ENCODE data around the gene PHC3.

The PHC3 gene

DNA sequence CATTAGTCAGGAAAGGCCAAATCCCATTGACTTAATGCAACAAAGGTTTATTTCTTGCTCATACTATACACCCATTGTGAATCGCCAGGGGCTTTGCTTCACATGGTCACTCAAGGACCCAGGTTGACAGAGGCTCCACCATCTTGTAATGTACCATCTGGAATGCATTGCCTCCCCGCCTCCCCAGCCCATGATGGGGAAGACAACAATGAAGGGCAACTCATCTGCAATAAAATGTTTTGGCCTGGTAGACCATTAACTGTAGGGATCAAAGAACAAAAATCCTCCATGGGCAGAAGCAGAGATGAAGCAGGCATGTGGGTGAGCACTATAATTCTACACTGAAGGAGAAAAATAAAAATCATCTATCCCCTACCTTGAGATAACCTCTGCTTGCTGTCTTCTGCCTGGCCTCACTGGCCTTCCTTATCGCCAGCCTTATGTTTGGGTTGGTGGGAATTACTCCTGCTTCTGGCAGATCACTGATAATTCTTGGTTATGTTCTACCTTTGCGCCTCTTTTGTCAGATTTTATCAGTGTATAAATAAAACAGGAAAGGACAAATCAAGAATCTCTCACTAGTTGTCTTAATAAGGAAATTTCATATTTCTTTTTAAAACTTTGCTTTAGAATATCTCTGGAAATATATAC lies 106.0 kb downstream of the PHC3 start:
- no peak for DNase-seq

DNA sequence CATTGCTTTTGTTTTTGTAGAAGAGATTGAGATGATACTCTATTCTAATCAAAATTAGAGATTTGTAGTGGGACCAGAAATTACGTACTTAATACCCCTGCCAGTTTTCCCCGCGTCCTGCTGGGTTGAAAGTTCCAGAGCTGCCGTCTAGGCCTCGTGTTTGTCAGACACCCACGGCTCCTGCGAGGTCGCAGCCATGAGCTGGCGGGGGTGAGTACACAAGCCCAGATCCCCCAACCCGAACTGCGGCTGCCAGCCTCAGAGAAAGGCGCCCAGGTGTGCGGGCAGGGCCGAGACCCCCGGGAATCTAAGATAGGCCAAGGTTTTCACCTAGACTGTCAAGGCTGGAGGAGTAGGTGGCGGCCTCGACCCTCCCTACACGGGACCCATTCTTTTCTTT lies 117.4 kb downstream of the PHC3 start:
- DNase-seq, result no peak

DNA sequence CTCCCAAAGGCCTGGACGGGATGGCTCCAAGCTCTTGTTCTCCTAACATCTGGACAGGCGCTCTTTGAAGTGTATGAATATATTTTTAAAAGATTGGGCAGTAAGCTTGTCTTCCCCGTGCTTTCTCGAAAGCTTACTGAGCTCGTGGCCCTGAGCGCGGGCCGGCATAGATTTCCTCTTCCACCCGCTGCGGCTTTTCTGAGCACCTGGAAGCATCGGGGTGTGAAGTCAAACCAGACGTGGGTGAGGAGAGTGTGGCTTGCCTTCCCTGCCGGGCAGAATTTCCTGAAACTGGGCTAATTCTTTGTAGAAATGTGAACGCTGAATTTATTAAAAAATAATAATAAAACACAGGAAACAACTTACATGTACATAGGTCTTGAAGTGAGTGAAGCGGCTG lies 117.8 kb downstream of the PHC3 start:
- DNase-seq, result no peak

DNA sequence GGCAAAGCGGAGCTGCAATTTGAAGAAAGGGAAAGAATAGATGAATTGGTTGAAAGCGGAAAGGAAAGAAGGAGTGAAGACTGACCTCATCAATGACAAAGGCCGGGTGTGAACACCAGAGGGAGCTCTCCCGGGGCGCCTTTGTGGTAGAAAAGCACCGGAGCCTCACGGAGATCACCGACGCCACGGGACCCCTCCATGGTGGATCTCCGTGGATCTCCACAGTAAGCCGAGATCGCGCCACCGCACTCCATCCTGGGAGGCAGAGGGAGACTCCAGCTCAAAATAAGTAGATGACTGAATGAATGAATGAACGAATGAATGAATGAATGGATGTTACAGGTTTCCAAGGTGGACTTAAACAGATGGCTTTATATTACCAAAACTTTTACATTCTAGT lies 118.8 kb downstream of the PHC3 start:
- no peak for DNase-seq

DNA sequence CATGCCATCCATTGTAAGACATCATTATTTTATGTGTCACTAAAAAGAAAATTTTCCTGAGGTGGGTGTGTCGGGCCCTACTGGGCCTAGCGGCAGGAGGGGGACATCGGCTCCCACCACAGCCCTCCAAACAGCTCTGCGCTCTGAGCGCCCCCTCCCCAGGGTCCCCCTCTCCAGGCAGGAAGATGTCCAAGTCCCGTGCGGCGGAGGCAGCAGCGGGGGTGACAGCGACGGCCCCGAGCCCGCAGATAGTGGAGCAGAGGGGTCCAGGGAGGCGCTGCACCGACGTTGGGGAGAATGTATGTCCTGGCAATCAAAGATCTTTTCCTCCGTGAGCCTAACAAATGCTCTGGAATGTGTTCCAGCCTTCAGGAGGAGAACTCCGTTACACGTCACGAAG lies 119.5 kb downstream of the PHC3 start:
- DNase-seq, result no peak

DNA sequence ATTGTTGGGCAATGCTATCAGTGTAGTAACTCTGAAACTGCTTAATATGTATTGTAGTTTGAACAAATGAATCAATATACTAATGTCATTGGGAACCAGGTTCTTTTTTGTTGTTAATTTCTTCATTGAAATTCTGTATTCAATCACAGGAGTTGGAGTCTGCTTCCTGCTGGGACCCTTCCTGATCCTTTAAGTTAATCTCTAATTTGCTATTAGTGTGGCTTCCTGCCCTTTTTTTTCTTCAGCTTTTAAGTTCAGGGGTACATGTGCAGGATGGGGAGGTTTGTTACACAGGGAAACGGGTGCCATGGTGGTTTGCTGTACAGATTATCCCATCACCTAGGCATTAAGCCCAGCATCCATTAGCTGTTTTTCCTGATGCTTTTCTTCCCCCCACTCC lies 122.1 kb downstream of the PHC3 start:
- DNase-seq, result no peak

DNA sequence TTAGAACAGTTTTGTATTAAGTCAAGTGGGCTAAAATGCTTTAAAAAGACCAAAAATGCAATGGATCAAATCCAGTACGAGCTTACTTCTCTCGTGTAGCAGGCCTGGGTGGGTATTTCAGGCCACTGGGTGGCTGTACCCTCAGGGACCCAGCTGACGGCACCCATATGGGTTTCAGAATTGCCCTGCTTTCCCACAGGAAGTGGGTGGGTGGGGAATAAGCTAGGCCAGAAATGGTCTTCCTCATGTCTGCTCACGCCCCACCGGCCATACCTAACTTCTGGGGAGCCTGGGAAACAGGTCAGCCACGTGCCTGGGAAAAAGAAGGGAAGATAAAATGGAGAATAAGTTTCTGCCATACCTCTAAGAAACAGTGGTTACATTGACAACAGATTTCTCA lies 123.4 kb downstream of the PHC3 start:
- no peak for DNase-seq

DNA sequence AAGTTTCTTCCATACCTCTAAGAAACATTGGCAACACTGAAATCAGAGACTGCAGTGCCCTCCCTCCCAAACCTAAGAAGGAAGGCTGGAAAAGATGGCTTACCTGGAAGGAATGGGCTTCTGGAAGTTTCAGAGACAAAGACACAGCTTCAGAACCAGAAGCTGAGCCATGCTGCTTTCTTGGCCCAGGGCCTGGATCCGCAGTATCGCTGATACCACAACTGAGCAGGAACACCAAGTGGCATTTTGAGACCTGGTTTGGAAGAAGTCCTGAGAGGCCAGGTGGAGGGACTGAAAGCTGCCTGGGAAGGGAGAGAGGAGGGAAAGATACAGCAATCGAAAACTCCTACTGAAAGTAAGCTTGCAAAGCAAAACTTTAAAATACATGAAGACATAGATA lies 124.0 kb downstream of the PHC3 start:
- DNase-seq, result no peak

DNA sequence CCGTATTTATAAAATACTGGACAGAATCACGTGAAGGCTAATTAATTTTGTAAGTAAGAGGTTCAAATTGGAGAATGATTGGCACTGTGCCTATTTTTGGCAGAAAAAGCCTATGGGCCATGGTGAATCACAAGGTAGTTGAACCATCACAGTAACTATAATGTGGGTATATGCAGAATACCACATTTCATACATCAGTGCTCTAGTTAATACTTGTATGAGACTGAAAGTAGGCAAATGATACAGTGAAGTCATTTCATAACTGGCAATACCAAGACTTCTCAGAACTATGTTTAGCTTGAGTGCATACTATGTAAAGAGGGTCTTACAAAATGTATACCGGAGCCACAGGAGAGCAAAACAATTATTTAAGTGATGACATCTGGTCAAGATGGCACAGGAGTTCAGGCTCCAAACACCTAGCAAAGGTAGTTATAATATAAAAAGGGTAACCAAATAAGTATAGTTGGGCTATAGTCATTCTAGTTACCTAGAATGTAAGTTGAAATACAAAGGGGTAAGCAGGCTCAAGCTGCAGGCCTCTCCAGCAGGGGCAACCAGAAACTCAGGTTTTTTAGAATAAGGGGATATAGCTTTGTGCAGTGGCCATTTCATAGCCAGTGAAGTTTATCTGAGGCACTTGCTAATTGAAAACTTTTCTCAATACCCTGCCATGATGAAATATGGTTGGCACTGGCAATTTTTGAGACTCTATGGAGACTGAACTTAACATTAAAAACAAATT lies 124.7 kb downstream of the PHC3 start:
- DNase-seq, result no peak

DNA sequence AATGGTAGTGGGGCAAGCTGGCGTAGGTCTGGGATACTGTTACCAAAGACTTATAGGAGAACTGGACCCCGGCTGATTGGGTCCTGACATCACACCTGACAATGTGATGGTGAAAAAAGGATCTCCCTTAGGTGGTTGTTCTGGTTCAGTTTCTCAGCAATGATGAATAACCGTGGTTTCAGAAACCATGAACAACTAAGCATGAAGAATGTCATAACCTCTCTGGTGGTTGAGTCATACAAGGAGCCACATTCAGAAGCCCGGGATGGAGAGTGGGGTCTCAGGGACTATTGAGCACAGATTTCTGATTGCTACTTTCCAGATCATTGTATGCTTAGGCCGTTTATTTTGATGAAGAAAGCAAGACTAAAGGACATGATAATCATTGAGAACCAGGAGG lies 126.3 kb downstream of the PHC3 start:
- no peak for DNase-seq

DNA sequence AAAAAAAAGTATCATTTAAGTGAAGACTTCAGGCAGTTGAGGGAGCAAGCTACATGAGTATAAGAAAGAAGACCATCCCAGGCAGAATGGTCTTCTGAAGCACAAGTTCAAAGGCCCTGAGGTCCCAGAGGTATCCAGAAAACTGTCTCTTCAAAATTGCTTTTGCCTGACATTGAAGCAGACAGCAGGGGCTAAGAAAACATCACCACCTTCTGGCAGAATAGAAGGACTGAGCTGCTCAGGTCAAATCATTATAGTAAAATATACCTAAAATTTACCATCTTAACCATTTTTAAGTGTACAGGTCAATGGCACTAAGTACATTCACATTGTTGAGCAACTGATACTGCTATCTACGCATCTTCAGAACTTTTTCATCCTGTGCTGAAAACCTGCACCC lies 127.3 kb downstream of the PHC3 start:
- peak; percentile 31 for DNase-seq

DNA sequence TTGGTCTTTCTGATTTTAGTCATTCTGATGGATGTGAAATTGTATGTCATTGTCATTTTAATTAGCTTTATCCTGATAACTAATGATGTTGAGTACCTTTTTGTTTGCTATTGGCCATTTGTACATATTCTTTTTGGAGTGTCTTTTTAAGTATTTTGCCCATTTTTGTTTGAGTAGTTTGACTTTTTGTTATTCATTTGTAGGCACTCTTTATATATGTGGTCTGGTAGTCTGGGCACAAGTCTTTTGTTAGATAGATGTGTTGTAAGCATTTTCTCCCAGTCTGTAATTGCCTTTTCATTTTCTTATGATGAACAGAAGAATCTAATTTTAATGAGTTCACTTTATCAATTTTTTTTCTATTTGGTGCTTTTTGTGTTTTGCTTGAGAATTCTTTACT lies 129.1 kb downstream of the PHC3 start:
- DNase-seq, result no peak

DNA sequence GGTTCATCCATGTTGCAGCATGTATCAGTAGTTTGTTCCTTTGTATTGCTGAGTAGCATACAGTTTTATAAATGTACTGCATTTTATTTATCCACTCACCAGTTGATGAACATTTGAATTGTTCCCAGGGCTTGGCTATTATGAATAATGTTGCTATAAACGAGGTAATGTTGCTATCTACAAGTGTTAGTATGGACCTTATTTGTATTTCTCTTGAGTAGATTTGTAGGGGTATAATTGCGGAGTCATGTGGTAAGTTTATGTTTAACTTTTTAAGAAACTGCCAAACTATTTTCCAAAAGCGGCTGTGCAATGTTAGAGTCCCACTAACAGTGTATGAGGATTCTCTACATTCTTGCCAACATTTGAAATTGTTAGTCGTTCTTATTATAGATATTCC lies 130.8 kb downstream of the PHC3 start:
- DNase-seq, result no peak

DNA sequence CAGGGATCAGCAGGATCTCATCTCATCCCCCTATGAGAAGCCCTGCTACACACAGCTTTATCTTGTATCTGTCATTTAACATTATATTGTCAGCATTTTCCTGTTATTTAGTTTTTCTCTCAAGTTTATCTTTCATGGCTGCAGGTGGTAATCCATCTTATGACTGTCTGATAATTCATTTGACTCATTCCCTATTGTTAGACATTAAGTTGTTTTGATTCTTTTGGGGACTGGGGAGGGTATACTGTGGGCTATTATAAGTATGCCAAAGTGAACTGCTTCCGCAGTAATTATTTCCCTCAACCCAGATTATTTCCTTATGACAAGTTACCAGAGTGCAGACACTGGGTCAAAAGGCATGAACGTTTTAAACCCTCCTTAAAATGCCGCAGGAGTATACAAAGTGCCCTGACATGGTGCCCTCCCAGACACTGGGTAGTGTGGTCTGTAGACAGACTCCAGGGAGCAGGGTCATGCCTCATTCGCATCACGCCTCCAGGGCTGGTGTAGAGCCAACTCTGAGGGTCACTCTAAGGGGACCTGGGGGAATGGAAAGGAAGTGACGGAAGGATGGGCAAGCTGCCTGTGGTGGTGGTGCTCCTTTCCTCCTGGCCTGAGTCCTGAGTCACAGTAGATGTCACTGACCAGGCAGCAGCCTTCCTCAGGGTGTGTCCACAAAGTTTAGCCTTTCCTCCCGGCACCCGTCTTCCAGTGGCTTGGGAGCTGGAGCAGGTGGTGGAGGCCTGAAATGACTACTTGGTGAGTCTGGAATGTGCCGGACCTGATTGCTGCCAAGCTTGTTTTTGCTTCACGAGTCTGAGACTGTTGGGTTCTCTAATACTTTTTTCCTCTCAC lies 132.2 kb downstream of the PHC3 start:
- DNase-seq, result no peak

DNA sequence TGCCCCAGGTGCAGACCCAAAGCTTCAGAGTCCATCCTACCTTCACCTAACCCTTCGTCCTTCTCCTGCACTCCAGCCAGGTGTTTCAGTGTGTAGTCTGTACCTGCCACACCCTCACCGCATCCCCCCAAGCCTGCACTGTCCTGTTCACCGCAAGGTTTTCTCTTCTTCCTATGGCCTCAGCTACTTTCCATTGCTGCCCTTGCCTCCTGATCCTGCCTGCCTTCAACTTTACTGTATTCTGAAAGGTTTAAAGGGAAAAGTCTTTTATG lies 134.5 kb downstream of the PHC3 start:
- DNase-seq, result no peak

DNA sequence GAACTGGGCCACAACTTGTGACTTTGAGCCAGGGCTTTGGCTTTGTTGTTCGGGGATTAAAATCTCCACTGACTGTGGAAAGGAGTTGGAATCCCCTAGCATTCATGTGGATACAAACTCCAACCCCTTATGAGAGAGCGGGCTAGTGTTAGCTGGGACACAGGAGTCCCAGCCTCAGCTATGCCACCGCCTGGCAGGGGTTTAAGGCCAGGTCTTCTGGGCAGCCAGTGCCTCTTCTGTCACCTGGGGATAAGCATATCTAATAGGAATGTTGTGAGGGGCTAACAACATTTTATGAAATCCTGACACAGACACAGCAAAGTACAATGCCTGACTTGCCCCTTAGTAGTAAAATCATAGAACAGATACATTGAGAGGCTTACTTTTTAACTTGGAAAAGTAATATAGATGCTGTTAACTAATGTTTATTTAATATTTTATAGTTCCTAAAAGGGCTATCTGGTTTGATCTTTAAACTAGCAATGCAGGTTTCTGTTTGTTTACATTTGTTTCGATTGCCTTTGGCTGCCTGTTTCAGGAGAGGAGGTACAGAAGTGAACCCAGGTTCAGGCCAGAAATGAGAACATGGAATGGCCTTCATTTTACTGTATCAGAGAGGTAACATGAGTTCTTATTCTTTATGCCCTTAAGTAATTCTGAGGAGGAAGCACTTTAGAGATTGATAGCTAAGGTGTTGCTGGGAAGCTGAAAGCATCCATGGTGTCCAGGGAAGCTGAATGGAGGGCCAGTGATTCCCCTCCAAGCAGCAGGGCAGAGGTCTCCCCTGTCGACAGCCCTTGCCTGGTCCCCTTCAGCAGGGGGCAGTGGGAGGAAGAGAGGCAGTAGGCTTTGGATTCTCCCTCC lies 135.0 kb downstream of the PHC3 start:
- DNase-seq, result no peak

DNA sequence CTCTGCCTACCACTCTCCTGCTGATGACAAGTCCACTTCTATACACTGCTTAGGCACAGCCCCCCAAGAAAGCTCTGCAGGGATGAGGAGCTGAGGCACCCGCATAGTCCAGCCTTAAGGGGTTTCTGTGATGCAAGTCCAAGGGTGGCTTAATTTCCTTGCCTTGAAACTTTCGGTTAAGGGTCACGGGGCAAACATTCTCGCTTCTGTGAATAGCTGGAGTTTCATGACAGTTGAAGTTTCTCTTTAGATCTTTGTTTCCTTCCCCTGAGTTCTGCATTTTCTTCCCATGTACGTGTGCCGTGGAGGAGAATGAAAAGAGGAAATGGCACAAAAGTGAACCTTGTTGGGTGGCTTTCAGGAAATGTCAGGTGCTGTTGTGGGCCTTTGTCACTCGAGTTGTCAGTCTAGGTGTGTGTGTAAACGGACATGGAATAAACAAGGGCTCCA lies 136.7 kb downstream of the PHC3 start:
- DNase-seq, result peak; percentile 10

DNA sequence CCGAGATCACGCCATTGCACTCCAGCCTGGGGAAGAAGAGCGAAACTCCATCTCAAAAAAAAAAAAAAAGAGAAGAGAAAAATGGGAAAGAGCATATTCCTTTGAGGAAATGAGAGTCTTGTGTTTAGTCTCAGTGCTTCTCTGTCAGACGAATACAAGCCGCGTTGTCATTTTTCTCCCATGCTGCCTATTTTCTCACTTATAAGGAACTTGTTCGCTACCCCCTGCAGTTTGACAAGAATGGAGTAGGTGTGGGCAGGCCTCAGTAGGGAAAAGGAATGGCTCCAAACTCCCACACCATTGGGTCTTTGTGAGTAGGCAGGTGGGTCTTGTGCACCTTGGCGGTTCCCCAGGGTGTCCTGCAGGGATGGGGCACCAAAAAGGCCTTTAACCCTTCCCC lies 137.3 kb downstream of the PHC3 start:
- DNase-seq, result no peak

DNA sequence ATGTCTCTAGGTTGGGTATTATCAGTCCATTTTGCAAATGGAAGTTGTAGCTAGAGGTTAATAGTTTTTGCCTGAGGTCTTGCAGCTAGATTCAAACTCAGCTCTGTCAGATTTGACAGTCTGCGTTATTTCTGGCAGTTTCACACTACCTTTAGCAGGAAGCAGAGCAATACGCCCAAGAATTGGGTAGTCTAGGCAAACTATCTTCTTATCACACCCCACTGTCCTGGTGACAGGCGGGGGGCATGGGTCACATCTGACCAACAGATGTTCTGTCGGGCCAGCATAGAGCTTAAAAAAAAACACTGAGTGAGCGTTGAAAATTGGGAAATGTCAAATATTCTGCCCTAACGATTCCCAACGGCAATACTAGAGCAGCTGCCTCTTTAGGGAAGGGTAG lies 138.0 kb downstream of the PHC3 start:
- DNase-seq, result no peak

DNA sequence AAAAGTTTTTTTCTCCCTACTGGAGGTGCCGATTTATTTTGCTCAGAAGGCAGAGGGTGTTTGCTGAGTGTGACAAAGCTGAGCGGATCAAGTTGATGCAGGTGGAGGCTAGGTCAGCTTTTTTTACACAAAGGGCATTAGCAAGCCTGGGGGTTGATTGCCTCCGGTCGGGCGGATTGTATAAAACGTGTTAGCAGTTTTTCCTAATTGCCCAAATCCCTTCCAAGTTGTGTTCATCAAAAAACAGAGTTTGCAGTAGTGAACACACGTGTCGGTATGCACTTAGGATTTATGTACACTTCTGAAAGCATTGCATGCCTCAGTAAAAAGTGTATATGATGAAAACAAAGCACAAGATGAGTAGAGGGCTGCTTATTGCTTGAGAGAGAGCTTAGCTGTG lies 141.1 kb downstream of the PHC3 start:
- DNase-seq, result no peak

DNA sequence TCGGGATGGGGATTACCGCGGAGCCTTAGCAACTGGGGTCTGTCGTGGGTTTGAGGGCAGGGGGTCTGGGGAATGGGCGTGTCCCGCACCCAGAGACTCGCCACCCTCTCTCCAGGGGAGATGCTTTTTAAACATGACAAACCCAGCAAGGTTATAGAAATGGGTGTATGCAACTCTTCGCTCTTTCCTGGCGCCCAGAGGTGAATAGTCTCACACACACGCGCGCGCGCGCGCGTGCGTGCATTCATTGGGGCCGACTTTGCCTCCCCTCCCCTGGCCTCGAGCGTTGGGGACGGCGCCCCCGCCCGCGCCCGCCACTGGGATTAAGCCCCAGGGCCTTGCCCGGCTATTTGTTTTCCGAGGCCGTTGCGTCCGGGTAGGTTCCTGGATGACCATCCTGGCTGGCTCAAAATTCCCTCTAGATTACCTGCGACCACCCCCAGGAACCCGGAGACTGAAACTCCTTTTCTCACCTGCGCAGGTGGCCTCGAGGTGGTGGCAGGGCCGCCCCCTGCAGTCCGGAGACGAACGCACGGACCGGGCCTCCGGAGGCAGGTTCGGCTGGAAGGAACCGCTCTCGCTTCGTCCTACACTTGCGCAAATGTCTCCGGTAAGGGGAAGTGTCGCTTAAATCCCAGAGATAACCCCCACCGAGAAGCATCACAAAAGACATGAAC lies 143.0 kb downstream of the PHC3 start:
- peak; percentile 22 for DNase-seq

Data from CD4-positive, alpha-beta T cell treated with Interleukin-17A for 1 hour (primary cell).